PC-9 (cell line): ENCODE measurements around the gene FOXL2NB. TPM values are rescaled to one million over a fixed set of nuclear protein-coding genes. Genes with fewer than 3 reads are reported as not detected.

Experiments used
- BruUV-seq: library from RNA; stranded (reverse); fragments of 400-500 nt; replicated peaks from 2 replicates; lab custom pipeline; 2021; lab: Mats Ljungman, UMichigan
- CTCF ChIA-PET: fragments of 300-600 bp; sonication (Branson Sonifier 250); formaldehyde crosslinking; loops from one replicate; lab custom pipeline; 2022; ENCODE audit warnings: antibody characterized with exemption; lab: Charles Lee
- POLR2A ChIA-PET: fragments of 300-600 bp; sonication (Branson Sonifier 250); formaldehyde crosslinking; loops from one replicate; lab custom pipeline; 2022; ENCODE audit warnings: antibody characterized with exemption; ENCODE audit not compliant: unreplicated experiment; lab: Charles Lee
- DNase-seq, 2 experiments: peaks; one replicate each; pipeline versions ENCODE4 v3.0.0 to v3.0.0-alpha.2; 2015 to 2022; ENCODE audit warnings: mixed read lengths in 1 of 2
- H2AFZ ChIP-seq: fragments of 200-600 bp; sonication (generic); 2 replicates; pipeline ENCODE4 v1.8.1; 2017; ENCODE audit warnings: antibody characterized with exemption
- H3F3A ChIP-seq: fragments of 200-600 bp; sonication (generic); 2 replicates; pipeline ENCODE4 v1.8.1; 2017; ENCODE audit warnings: antibody characterized with exemption, mild to moderate bottlenecking, low read depth; ENCODE audit not compliant: insufficient read depth
- H3K27ac ChIP-seq: fragments of 200-600 bp; sonication (generic); 2 replicates; pipeline ENCODE4 v1.6.1; 2016; ENCODE audit warnings: mixed run types
- H3K27me3 ChIP-seq: fragments of 200-600 bp; sonication (generic); 2 replicates; pipeline ENCODE4 v1.6.1; 2016; ENCODE audit warnings: low read depth, mixed run types; ENCODE audit not compliant: insufficient read depth
- H3K36me3 ChIP-seq: fragments of 200-600 bp; sonication (generic); 2 replicates; pipeline ENCODE4 v1.6.1; 2016; ENCODE audit warnings: low read depth, mixed run types
- H3K4me1 ChIP-seq: fragments of 200-600 bp; sonication (generic); replicated peaks from 2 replicates; pipeline ENCODE4 v1.6.1; 2016; ENCODE audit warnings: mixed run types; ENCODE audit not compliant: insufficient read depth
- H3K4me2 ChIP-seq: fragments of 200-600 bp; sonication (generic); 2 replicates; pipeline ENCODE4 v1.6.1; 2017; ENCODE audit warnings: mixed run types
- H3K4me3 ChIP-seq: fragments of 200-600 bp; sonication (generic); 2 replicates; pipeline ENCODE4 v1.6.1; 2016; ENCODE audit warnings: mixed run types
- H3K79me2 ChIP-seq: fragments of 200-600 bp; sonication (generic); 2 replicates; pipeline ENCODE4 v1.6.1; 2017; ENCODE audit warnings: low read depth, mixed run types
- H3K9me2 ChIP-seq: fragments of 200-600 bp; sonication (generic); 2 replicates; pipeline ENCODE4 v1.8.1; 2017; ENCODE audit warnings: mild to moderate bottlenecking; ENCODE audit not compliant: insufficient read depth
- H3K9me3 ChIP-seq: fragments of 200-600 bp; sonication (generic); 2 replicates; pipeline ENCODE4 v1.8.1; 2016; ENCODE audit warnings: low read depth; ENCODE audit not compliant: insufficient read depth
- H4K20me1 ChIP-seq: fragments of 200-600 bp; sonication (generic); 2 replicates; pipeline ENCODE4 v1.8.1; 2017; ENCODE audit not compliant: insufficient read depth
- CTCF ChIP-seq: fragments of 200-600 bp; sonication (generic); conservative IDR thresholded peaks from 2 replicates; pipeline ENCODE4 v1.6.1; 2017; ENCODE audit warnings: mixed run types, antibody characterized with exemption, mild to moderate bottlenecking, moderate library complexity
- EZH2 ChIP-seq: fragments of 200-600 bp; sonication (generic); IDR thresholded peaks from 2 replicates; pipeline ENCODE4 v1.8.0; 2017; ENCODE audit warnings: antibody characterized with exemption, low read depth
- intact Hi-C: fragments of 100-400 bp; cut with micrococcal nuclease; formaldehyde crosslinking; loops from one replicate; pipeline ENCODE4 v1.10.0; 2022; ENCODE audit not compliant: unreplicated experiment
- total RNA-seq: library from RNA; stranded (reverse); gene quantifications from 2 replicates; pipeline ENCODE4 v1.2.3, GENCODE V29; 2021

The FOXL2NB gene
- total RNA-seq, 1 experiment from 2014 or later = 0.09 TPM

DNA sequence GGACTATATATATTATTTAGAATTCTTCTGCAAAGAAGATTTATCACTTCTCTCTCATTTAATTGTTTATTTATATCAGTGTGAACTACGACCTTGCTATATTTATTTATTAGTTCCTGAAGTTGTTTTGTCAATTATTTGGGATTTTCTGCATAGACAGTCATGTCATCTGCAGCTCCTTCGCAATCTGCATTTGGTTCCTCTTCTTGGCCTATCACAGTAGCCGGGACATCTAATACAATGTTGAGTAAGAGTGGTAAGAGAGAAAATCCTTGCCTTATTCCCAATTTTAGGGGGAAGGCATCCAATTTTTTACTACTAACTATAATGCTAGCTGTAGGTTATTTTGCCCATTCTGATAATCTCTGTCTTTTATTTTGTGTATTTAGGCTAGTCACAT lies 39.5 kb upstream of the FOXL2NB start:
- POLR2A ChIA-PET = no interaction called here

DNA sequence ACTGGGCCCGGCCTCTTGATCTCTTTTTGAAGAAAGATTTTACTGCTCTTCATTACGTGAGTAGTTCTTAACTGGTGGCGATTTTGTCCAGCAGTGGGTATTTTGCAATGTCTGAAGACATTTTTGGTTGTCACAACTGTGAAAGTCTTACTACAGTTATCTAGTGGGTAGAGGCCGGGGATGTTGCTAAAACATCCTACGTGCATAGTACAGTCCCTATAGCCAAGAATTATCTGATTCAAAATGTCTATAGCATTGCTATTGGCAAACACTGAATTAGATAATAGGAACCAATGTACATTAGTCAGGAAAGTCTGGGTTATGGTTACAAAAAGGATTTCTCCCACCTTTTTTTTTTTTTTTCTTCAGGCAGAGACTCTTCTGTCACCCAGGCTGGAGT lies 38.2 kb upstream of the FOXL2NB start:
- Histone ChIP-seq H3F3A (peaks cover 3% of the 10 kb centered on the region; the same call in 1 of the 2 replicates), H3K79me2 (no peaks in the 10 kb centered on the region), H3K4me1 (peaks cover 24% of the 10 kb centered on the region), H2AFZ (no peak overlapping the region), H3K4me3 (no peak overlapping the region), H3K27me3 (no peaks in the 10 kb centered on the region), H4K20me1 (no peaks in the 10 kb centered on the region), H3K9me3 (peaks cover 7% of the 10 kb centered on the region; the same call in 1 of the 2 replicates), H3K36me3 (no peaks in the 10 kb centered on the region), H3K9me2 (no peaks in the 10 kb centered on the region), H3K27ac (no peak overlapping the region), H3K4me2 (no peak overlapping the region)
- intact Hi-C loops = no loop called here
- no peak for DNase-seq
- ChIA-PET CTCF (interaction anchor here (0.6 kb wide), 1 partner anchor 575 kb away, joined by 4 read pairs; no protein-coding TSS in a partner anchor), POLR2A (no interaction called here)
- TF ChIP-seq EZH2 (no peak), CTCF (no peak)
- no TSS peak for BruUV-seq

More for the DNA sequence above, 39.5 kb upstream of the FOXL2NB start:
- Histone ChIP-seq H3K4me2 (no peak overlapping the region), H3K9me2 (no peaks in the 10 kb centered on the region), H3K79me2 (no peaks in the 10 kb centered on the region), H3K27ac (no peak overlapping the region), H3K4me3 (no peak overlapping the region), H3K4me1 (peaks cover 18% of the 10 kb centered on the region), H3K9me3 (peaks cover 7% of the 10 kb centered on the region; the same call in 1 of the 2 replicates), H3K36me3 (no peaks in the 10 kb centered on the region), H2AFZ (no peak overlapping the region), H3F3A (no peaks in the 10 kb centered on the region; the same call in 1 of the 2 replicates), H4K20me1 (no peaks in the 10 kb centered on the region), H3K27me3 (no peaks in the 10 kb centered on the region)
- CTCF ChIA-PET = no interaction called here
- intact Hi-C loops = no loop called here
- no peak for TF ChIP-seq EZH2
- no peak for TF ChIP-seq CTCF
- no TSS peak for BruUV-seq
- DNase-seq = no peak

GRCh38 chr3:138909904-138910303 lies 37.1 kb upstream of the FOXL2NB start:
- ChIA-PET POLR2A (interaction anchor here (0.6 kb wide), 1 partner anchor 9 kb away, joined by 3 read pairs; no protein-coding TSS in a partner anchor), CTCF (no interaction called here)
- Histone ChIP-seq H3K4me3 (no peak overlapping the region), H3K36me3 (no peaks in the 10 kb centered on the region), H3K4me2 (no peak overlapping the region), H3K4me1 (peaks cover 33% of the 10 kb centered on the region), H3K27ac (no peak overlapping the region), H2AFZ (no peak overlapping the region), H3K9me2 (no peaks in the 10 kb centered on the region), H3K9me3 (peaks cover 7% of the 10 kb centered on the region; the same call in 1 of the 2 replicates), H3K27me3 (no peaks in the 10 kb centered on the region), H3K79me2 (no peaks in the 10 kb centered on the region), H4K20me1 (no peaks in the 10 kb centered on the region), H3F3A (peaks cover 13% of the 10 kb centered on the region)
- intact Hi-C loops = no loop called here
- TF ChIP-seq EZH2 (no peak), CTCF (no peak)
- BruUV-seq = no TSS peak
- DNase-seq = no peak
